ENCODE data around the gene KIF3B. TPM values are rescaled to one million over a fixed set of nuclear protein-coding genes. Genes with fewer than 3 reads are reported as not detected.
"Not testable (repeated sequence)": the region's sequence is repeated elsewhere in the genome, so short reads cannot be mapped to it uniquely, and the experiment has no call there.

Gene KIF3B
- total RNA-seq, 2 experiments from 2014 or later: 38.9 to 39.4 TPM

DNA sequence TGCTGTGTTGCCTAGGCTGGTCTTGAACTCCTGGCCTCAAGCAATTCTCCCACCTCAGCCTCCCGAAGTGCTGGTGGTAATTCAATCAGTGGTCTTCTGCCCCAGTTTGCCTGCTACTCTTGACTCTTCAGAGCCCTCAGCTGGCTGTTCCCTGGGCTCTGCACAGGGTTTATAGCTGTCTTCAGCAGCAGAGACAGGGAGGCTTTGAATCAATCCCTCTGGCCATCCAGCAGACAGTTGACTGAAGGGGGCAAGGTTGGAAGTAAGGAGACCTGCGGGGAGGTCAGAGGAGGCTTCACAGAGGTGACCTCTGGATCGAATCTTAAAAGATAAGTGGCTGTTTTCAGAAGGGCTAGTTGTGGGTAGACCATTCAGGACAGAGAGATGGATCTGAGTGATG, 26.0 kb upstream of the KIF3B start:
- ChIA-PET CTCF (no interaction called here), POLR2A (interaction anchor here (0.7 to 1.9 kb wide), 5 partner anchors 18 to 46 kb away, joined by 3 to 8 read pairs (median 4); no protein-coding TSS in a partner anchor)
- H3K4me1 Mint-ChIP-seq (ENCODE audit: low read depth): peaks cover 60% of the 10 kb centered on the region
- intact Hi-C loops (cut with micrococcal nuclease): no loop called here
- no peaks in the 10 kb centered on the region for H3K27me3 Mint-ChIP-seq
- peak overlapping the region; percentile 90 for H3K27ac Mint-ChIP-seq
- H3K9me3 Mint-ChIP-seq: peaks cover 3% of the 10 kb centered on the region
- H3K4me3 Mint-ChIP-seq: peak overlapping the region; percentile 33
- no peak for DNase-seq
- H3K36me3 Mint-ChIP-seq: no peaks in the 10 kb centered on the region

DNA sequence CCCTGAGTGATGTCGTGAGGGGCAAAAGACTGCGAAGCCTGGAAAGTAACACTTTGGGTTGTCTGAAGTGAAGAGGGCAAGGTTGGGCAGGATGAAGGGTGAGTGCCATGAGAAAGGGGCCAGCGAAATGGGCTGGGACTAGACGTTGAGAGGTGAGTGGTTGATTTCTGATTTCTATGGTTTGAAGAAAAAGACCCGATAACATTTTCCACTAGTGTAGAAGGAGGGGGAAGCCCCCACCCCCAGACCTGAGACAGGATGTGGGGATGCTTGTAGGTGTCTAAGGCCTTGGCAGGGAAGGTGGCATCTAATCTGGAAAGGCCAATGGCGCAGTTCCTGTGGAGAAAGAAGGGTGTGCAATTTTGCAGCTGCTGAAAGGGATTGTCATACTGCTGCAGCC, 25.3 kb upstream of the KIF3B start:
- CTCF ChIA-PET: no interaction called here
- Mint-ChIP-seq H3K4me1 (ENCODE audit: low read depth) (peaks cover 67% of the 10 kb centered on the region), H3K9me3 (peaks cover 3% of the 10 kb centered on the region), H3K27me3 (no peaks in the 10 kb centered on the region), H3K27ac (peak overlapping the region; percentile 90), H3K36me3 (no peaks in the 10 kb centered on the region), H3K4me3 (peak overlapping the region; percentile 53)
- POLR2A ChIA-PET: interaction anchor here (0.6 to 1.9 kb wide), 5 partner anchors 18 to 48 kb away, joined by 4 to 11 read pairs (median 5); no protein-coding TSS in a partner anchor
- DNase-seq: peak; percentile 94
- intact Hi-C loops (cut with micrococcal nuclease): loop anchor here (1.0 kb wide), 2 partner anchors 25 to 33 kb away; partner anchors contain the start of gene KIF3B

DNA sequence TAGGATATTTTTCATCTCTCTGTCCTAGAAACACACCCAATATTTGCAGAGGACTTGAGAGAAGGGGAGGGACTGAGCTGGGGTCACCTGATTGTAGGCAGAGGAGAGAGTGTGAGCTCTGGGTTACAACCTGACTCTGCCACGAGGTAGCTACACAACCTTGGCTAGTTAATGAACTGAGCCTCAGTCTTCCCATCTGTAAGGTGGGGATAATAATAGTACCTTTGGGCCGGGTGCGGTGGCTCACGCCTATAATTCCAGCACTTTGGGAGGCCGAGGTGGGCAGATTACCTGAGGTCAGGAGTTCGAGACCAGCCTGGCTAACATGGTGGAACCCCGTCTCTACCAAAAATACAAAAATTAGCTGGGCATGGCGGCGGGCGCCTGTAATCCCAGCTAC, 16.5 kb upstream of the KIF3B start:
- DNase-seq; H3K36me3 Mint-ChIP-seq; intact Hi-C loops (cut with micrococcal nuclease); H3K9me3 Mint-ChIP-seq; H3K27me3 Mint-ChIP-seq; POLR2A ChIA-PET; H3K4me3 Mint-ChIP-seq; H3K27ac Mint-ChIP-seq: not testable (repeated sequence)
- CTCF ChIA-PET: interaction anchor here (0.6 kb wide), 1 partner anchor 72 kb away, joined by 3 read pairs; no protein-coding TSS in a partner anchor
- H3K4me1 Mint-ChIP-seq (ENCODE audit: low read depth): peaks cover 11% of the 10 kb centered on the region

DNA sequence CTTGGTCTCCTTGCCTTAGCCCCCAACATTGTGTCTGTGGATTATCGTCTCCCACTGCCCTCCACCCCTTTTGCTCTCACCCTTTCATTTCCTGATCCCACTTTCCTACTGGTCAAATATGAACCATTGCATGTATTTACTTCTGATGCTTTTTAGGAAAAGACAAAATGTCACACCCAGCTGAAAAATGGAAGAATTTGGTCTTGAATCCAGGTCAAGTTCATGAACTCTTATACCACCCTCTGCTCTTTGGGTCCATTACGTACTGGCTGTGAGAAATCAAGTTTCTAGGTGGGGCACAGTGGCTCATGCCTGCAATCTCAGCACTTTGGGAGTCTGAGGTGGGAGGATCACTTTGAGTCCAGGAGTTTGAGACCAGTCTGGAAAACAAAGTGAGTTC, 15.8 kb upstream of the KIF3B start:
- CTCF ChIA-PET: interaction anchor here (0.6 kb wide), 1 partner anchor 72 kb away, joined by 3 read pairs; no protein-coding TSS in a partner anchor
- no peaks in the 10 kb centered on the region for H3K9me3 Mint-ChIP-seq

DNA sequence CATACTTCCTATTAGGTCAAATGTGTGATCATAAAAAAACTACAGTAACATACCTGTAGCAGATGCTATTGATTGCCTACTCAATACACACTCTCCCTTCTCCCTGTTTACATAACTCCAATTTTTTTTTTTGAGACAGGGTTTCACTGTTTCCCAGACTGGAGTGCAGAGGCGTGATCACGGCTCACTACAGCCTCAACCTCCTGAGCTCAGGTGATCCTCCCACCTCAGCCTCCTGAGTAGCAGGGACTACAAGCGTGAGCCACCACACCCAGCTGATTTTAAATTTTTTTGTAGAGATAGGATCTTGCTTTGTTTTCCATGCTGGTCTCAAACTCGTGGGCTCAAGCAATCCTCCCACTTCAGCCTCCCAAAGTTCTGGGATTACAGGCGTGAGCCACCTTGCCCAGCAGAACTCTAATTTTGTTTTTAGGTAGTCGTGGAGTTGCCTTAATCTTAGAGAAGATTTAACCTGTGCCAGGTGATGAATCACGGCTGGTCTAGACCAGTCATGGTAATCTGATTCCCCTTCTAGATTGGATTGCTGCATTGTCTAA, 14.0 kb upstream of the KIF3B start:
- Mint-ChIP-seq H3K27me3 (no peaks in the 10 kb centered on the region), H3K27ac (no peak overlapping the region), H3K4me3 (no peak overlapping the region), H3K4me1 (ENCODE audit: low read depth) (no peaks in the 10 kb centered on the region), H3K36me3 (no peaks in the 10 kb centered on the region), H3K9me3 (no peaks in the 10 kb centered on the region)
- CTCF ChIA-PET: no interaction called here
- POLR2A ChIA-PET: no interaction called here
- intact Hi-C loops (cut with micrococcal nuclease): no loop called here
- no peak for DNase-seq

More for the DNA sequence above, 15.8 kb upstream of the KIF3B start:
- Mint-ChIP-seq H3K36me3 (no peaks in the 10 kb centered on the region), H3K27me3 (no peaks in the 10 kb centered on the region), H3K4me1 (ENCODE audit: low read depth) (peaks cover 6% of the 10 kb centered on the region), H3K4me3 (no peak overlapping the region), H3K27ac (no peak overlapping the region)
- intact Hi-C loops (cut with micrococcal nuclease): no loop called here
- DNase-seq: no peak
- POLR2A ChIA-PET: no interaction called here

DNA sequence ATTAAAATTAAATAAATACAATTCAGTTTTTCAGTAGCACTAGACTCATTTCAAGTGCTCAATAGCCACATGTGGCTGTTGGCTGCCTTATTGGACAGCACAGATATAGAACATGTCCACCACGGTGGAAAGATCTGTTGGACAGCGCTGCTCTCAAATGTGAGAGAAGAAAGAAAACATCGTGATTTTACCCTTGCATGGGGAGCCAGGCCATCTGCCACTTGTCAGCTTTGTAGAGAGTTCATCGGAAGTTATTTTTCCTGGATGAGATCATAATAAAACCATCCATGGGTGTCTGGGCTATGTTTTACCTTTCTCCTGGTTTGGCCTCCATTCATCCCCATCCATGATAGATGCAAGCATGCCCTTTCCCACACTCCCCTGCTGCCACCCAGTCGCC, 5.8 kb upstream of the KIF3B start:
- ChIA-PET POLR2A (no interaction called here), CTCF (interaction anchor here (1.1 kb wide), 1 partner anchor 45 kb away, joined by 3 read pairs; no protein-coding TSS in a partner anchor)
- intact Hi-C loops (cut with micrococcal nuclease): no loop called here
- peaks cover 3% of the 10 kb centered on the region for H3K9me3 Mint-ChIP-seq
- H3K4me1 Mint-ChIP-seq (ENCODE audit: low read depth): peaks cover 7% of the 10 kb centered on the region
- H3K27me3 Mint-ChIP-seq: peaks cover 1% of the 10 kb centered on the region
- H3K27ac Mint-ChIP-seq: no peak overlapping the region
- no peaks in the 10 kb centered on the region for H3K36me3 Mint-ChIP-seq
- no peak overlapping the region for H3K4me3 Mint-ChIP-seq
- no peak for DNase-seq

DNA sequence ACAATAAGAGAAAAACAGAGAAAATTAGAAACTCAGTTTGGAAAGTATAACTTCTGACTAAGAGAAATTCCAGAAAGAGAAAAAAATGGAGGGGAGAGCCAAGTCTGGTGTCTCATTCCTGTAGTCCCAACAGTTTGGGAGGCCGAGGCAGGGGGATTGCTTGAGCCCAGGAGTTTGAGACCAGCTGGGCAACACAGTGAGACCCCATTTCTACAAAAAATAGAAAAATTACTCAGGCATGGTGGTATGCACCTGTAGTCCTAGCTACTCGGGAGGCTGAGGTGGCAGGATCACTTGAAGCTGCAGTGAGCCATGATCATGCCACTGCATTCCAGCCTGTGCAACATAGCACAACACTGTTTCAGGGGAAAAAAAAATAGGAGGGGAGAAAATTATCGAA, 3.1 kb upstream of the KIF3B start:
- H3K9me3 Mint-ChIP-seq: peaks cover 3% of the 10 kb centered on the region
- H3K36me3 Mint-ChIP-seq: peaks cover 3% of the 10 kb centered on the region
- CTCF ChIA-PET: no interaction called here
- H3K27ac Mint-ChIP-seq: no peak overlapping the region
- H3K27me3 Mint-ChIP-seq: peaks cover 1% of the 10 kb centered on the region
- H3K4me1 Mint-ChIP-seq (ENCODE audit: low read depth): peaks cover 23% of the 10 kb centered on the region
- intact Hi-C loops (cut with micrococcal nuclease): no loop called here
- H3K4me3 Mint-ChIP-seq: no peak overlapping the region
- DNase-seq: no peak
- POLR2A ChIA-PET: no interaction called here

DNA sequence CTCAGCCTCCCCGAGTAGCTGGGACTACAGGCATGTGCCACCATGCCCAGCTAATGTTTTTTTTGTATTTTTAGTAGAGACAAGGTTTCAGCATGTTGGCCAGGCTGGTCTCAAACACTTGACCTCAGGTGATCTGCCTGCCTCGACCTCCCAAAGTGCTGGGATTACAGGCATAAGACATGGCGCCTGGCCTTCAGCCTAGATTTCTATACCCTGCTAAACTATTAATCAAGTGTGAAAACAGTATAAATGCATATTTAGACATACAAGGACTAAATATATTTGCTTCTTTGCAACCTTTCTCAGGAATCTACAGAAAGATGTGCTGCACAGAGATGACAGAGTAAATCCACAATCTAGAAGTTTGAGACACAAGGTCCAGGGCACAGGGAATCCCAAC, 2.3 kb upstream of the KIF3B start:
- H3K36me3 Mint-ChIP-seq; DNase-seq; CTCF ChIA-PET; H3K4me3 Mint-ChIP-seq; H3K27me3 Mint-ChIP-seq; POLR2A ChIA-PET; H3K27ac Mint-ChIP-seq; H3K9me3 Mint-ChIP-seq; intact Hi-C loops (cut with micrococcal nuclease): not testable (repeated sequence)
- H3K4me1 Mint-ChIP-seq (ENCODE audit: low read depth): peaks cover 30% of the 10 kb centered on the region

DNA sequence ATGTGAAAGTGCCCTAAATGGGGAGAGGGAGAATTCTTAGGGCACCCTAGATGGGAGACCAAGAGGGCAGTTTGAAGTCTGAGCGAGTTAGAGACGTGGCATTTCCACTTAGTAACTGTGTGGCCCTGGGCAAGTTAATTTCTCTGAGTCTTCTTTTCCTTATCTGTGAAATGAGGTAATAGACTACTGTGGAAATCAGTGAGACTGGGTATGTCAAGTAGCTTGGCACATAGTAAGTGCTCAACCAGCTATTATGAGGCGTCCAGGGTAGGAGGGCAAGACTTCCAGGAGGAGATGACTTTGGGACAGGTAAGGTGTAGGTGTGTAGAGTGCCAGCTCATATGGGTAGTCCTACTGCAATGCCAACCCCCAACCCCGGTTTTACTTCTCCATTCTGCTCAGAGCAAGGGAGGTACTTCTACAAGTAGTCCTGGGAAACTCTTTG, 770 bp downstream of the KIF3B start:
- H3K4me1 Mint-ChIP-seq (ENCODE audit: low read depth): peaks cover 56% of the 10 kb centered on the region
- H3K36me3 Mint-ChIP-seq: peaks cover 26% of the 10 kb centered on the region
- no peaks in the 10 kb centered on the region for H3K27me3 Mint-ChIP-seq
- peak overlapping the region; percentile 89 for H3K4me3 Mint-ChIP-seq
- ChIA-PET POLR2A (interaction anchor here (1.0 to 1.4 kb wide), 5 partner anchors 8 to 73 kb away, joined by 3 to 7 read pairs (median 5); no protein-coding TSS in a partner anchor), CTCF (interaction anchor here (1.5 kb wide), 1 partner anchor 11 kb away, joined by 3 read pairs; no protein-coding TSS in a partner anchor)
- peaks cover 3% of the 10 kb centered on the region for H3K9me3 Mint-ChIP-seq
- peak; percentile 47 for DNase-seq
- H3K27ac Mint-ChIP-seq: peak overlapping the region; percentile 95
- intact Hi-C loops (cut with micrococcal nuclease): no loop called here

DNA sequence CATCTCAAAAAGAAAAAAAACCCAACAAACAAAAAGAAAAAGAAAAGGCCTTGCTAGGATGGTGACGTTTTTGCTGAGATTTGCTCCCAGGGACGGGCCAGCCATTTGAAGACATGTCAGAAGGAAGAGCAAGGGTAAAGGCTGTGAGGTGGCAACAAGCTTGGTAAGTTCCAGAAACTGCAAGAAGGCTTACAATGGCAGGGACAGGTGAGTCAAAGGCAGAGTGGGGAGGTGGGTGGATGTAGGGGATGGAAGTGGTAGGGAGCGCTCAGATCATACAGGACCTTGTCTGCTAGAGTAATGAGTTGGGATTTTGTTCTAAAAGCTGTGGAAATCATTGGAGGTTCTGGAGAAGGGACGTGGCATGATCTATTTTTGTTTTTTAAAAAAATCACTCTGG, 4.3 kb downstream of the KIF3B start:
- H3K27ac Mint-ChIP-seq: peak overlapping the region; percentile 75
- ChIA-PET POLR2A (interaction anchor here (0.7 to 1.5 kb wide), 5 partner anchors 20 to 200 kb away, joined by 3 to 4 read pairs (median 3); no protein-coding TSS in a partner anchor), CTCF (no interaction called here)
- peaks cover 81% of the 10 kb centered on the region for H3K4me1 Mint-ChIP-seq (ENCODE audit: low read depth)
- intact Hi-C loops (cut with micrococcal nuclease): loop anchor here (10.0 kb wide), 1 partner anchor 203 kb away; no protein-coding TSS in a partner anchor
- no peak overlapping the region for H3K4me3 Mint-ChIP-seq
- peak; percentile 72 for DNase-seq
- H3K9me3 Mint-ChIP-seq: no peaks in the 10 kb centered on the region
- no peaks in the 10 kb centered on the region for H3K27me3 Mint-ChIP-seq
- H3K36me3 Mint-ChIP-seq: peaks cover 30% of the 10 kb centered on the region

DNA sequence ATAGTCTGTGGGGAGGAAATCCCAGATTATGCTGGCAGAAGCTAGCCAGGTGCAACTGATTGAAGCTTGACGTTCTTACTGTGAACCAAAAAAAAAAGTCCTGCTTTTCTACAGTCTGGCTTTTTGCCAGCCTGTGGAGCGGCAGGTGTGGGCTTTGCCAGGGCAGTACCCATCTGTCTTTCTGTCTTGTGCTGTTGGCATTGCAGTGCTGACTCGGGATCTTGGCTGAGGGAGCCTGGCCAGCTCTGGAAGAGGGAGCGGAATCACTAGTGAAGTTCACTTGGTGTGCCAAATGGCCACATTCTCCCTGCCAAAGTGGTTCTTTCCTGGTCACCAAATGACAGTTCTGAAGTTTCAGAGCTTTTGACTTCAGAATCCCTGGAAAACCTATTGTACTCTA, 5.0 kb downstream of the KIF3B start:
- Mint-ChIP-seq H3K9me3 (no peaks in the 10 kb centered on the region), H3K4me1 (ENCODE audit: low read depth) (peaks cover 85% of the 10 kb centered on the region), H3K27ac (peak overlapping the region; percentile 75), H3K4me3 (no peak overlapping the region), H3K27me3 (no peaks in the 10 kb centered on the region), H3K36me3 (peaks cover 30% of the 10 kb centered on the region)
- ChIA-PET POLR2A (interaction anchor here (0.5 to 1.1 kb wide), 3 partner anchors 20 to 75 kb away, joined by 3 to 4 read pairs (median 3); no protein-coding TSS in a partner anchor), CTCF (no interaction called here)
- intact Hi-C loops (cut with micrococcal nuclease): loop anchor here (10.0 kb wide), 1 partner anchor 202 kb away; no protein-coding TSS in a partner anchor
- DNase-seq: no peak

DNA sequence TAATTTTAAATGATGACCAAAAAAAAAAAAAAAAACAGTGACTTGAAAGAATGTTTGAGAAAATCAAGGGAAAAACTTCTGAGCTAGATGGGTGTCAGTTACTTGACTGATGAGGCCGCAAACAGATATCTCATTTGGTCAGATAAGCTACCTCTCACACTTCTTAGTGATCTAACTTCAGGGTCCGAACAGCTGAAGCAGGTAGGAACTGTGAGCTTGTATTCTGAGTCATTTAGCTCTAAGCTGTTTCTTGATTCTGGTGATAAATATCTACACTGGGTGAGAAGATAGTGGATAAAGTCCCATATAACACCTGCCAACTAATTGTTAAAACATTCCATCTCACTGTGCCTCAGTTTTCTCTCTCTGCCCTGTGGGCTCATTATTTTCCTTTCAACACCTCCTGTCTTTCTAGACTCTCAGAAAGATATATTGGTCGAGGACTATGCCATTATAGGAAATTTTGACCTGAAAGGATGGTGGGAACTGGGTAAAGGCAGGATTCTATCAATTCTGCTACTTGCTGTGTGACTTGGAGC, 7.7 kb downstream of the KIF3B start:
- H3K27ac Mint-ChIP-seq: peak overlapping the region; percentile 91
- H3K4me3 Mint-ChIP-seq: peak overlapping the region; percentile 24
- peaks cover 84% of the 10 kb centered on the region for H3K4me1 Mint-ChIP-seq (ENCODE audit: low read depth)
- POLR2A ChIA-PET: interaction anchor here (0.5 to 3.6 kb wide), 19 partner anchors 16 to 1122 kb away, joined by 3 to 41 read pairs (median 5); partner anchors contain the start of genes ASXL1 and PLAGL2
- no peaks in the 10 kb centered on the region for H3K27me3 Mint-ChIP-seq
- DNase-seq: no peak
- CTCF ChIA-PET: interaction anchor here (0.7 to 2.1 kb wide), 5 partner anchors 31 to 236 kb away, joined by 3 to 13 read pairs (median 4); no protein-coding TSS in a partner anchor
- no peaks in the 10 kb centered on the region for H3K9me3 Mint-ChIP-seq
- H3K36me3 Mint-ChIP-seq: peaks cover 31% of the 10 kb centered on the region
- intact Hi-C loops (cut with micrococcal nuclease): loop anchor here (1.0 to 10.0 kb wide), 9 partner anchors 8 to 200 kb away; partner anchors contain the start of gene KIF3B
